Measurements from ENCODE around the gene JTB. TPM values are rescaled to one million over a fixed set of nuclear protein-coding genes. Genes with fewer than 3 reads are reported as not detected.

The JTB gene
- total RNA-seq, 4 donors from 2014 or later, result 145 to 213 (median 182) TPM

- H3K27me3 ChIP-seq, result no peaks in the 10 kb centered on the region
- H3K4me1 ChIP-seq, result peaks cover 18% of the 10 kb centered on the region
- no peak for TF ChIP-seq POLR2A (IDR thresholded peaks at IDR 0.05)
- no peak for TF ChIP-seq POLR2AphosphoS5 (IDR thresholded peaks at IDR 0.05)
- no peak for TF ChIP-seq CTCF (IDR thresholded peaks at IDR 0.05)
- no peak for TF ChIP-seq EP300 (IDR thresholded peaks at IDR 0.05)
- no peak overlapping the region for H3K4me3 ChIP-seq
- no peak overlapping the region for H3K27ac ChIP-seq
- no peaks in the 10 kb centered on the region for H3K9me3 ChIP-seq
- peak in 1 of 2 donors; percentile 53 for DNase-seq (ENCODE audit: low spot score in 2 of 2)
- peaks cover 67% of the 10 kb centered on the region for H3K36me3 ChIP-seq
- 67% methylated on average over 1 of the region's 2 CpGs for WGBS
These were observed 25.7 kb downstream of the JTB start for GRCh38 chr1:153951801-153952200.

- TF ChIP-seq POLR2A (IDR thresholded peaks at IDR 0.05) (no peak), POLR2AphosphoS5 (IDR thresholded peaks at IDR 0.05) (no peak), CTCF (IDR thresholded peaks at IDR 0.05) (no peak), EP300 (IDR thresholded peaks at IDR 0.05) (no peak)
- H3K27me3 ChIP-seq, result no peaks in the 10 kb centered on the region
- H3K36me3 ChIP-seq, result peaks cover 67% of the 10 kb centered on the region
- DNase-seq (ENCODE audit: low spot score in 2 of 2), result peak in 1 of 2 donors; percentile 50
- H3K4me3 ChIP-seq, result no peak overlapping the region
- WGBS, result 89% methylated on average over 11 of the region's 11 CpGs
- H3K4me1 ChIP-seq, result peaks cover 14% of the 10 kb centered on the region
- H3K27ac ChIP-seq, result no peak overlapping the region
- no peaks in the 10 kb centered on the region for H3K9me3 ChIP-seq
These were observed 26.3 kb downstream of the JTB start for GRCh38 chr1:153951183-153951582.

DNA sequence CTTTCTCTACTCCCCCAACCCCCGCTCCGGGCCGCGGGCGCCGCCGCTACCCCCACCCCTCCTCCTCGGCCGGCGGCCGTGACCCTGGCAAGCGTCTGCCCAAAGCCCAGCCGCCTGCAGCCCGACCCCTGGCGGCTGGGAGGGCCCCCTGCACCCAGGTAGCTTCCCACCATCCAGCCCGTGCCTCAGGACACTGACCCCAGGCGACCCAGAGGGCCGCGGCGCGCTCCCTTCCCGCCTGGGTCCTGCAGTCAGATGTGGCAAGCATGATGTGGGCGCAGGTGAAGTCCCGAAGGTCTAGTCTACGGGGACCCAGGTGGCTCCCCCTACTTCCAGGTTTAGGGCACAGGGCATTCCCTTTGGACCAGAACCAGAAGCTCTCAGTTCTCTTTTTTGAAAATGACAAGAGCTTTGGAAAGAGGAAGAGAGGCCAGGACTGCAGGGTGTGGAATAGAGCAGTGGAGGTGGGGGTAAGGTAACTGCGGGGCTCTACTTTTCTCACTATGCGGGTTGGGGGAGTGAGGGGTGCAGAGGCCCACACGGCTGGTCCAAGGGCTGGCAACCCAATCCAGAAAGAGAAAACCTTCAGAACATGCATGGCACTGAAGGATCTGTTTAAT is 30.7 kb downstream of the JTB start, which contains the start of gene DENND4B:
DENND4B (minus strand) TSS at position 97 of the 620 bp plus-strand sequence. CDS start 2,344 bp downstream, outside the sequence.
- peak; percentile 89 to 91 for DNase-seq (ENCODE audit: low spot score in 2 of 2)
- TF ChIP-seq POLR2AphosphoS5 (IDR thresholded peaks at IDR 0.05), result peak in 1 of 3 donors; percentile 41
- no peak for TF ChIP-seq POLR2A (IDR thresholded peaks at IDR 0.05)
- peak; percentile 78 to 99 for TF ChIP-seq CTCF (IDR thresholded peaks at IDR 0.05)
- Histone ChIP-seq H3K27me3 (no peaks in the 10 kb centered on the region), H3K4me3 (peak within 1 kb of the TSS; percentile 97), H3K27ac (peak within 1 kb of the TSS; percentile 98), H3K9me3 (no peaks in the 10 kb centered on the region), H3K4me1 (peaks cover 26% of the 10 kb centered on the region), H3K36me3 (peaks cover 47% of the 10 kb centered on the region)
- 23% methylated on average over 10 of the region's 28 CpGs for WGBS

DNA sequence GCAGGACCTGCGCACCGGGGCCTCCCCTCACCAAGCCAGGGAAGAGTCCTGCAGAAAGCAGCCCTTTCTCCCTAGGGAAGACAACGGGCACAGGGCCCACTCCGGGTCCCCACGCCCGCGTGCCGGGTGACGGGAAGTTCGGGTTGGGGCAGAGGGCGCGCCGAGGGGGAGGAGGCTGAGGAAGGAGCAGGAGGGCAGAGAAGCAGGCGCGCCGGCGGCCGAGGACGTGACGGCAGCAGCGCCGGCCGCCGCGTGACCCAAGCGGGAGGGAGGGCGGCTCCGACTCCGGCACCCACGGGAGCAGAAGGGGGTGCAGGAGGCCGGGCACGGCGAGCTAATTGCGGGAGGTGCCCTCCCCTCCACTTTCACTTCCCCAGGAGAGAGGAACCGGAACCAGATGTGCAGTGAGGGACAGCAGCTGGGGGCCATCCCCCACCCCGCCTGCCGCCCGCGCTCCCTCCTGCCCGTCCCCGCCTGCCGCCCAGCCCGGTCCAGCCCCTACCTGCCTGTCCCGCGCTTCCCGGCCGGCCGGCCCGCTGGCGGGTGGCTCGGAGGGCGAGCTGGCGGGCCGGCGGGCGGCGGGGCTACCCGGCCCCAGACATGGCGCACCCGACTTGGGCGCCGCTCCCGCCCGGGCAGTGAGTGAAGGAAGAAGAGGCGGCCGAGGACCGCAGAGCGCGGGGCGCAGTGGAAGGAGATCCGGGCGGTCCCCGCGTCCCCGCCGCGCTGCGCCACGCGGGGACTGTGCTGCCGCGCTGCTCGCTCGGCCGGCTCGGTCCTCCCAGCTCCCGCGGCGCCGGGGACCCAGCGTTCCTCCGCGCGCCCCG is 31.5 kb downstream of the JTB start:
- peak in 2 of 3 donors; percentile 66 to 68 for TF ChIP-seq POLR2AphosphoS5 (IDR thresholded peaks at IDR 0.05)
- TF ChIP-seq POLR2A (IDR thresholded peaks at IDR 0.05), result peak in 1 of 2 donors; percentile 14
- TF ChIP-seq CTCF (IDR thresholded peaks at IDR 0.05), result no peak
- Histone ChIP-seq H3K4me1 (peaks cover 26% of the 10 kb centered on the region), H3K4me3 (peak overlapping the region; percentile 97), H3K36me3 (peaks cover 47% of the 10 kb centered on the region), H3K27me3 (no peaks in the 10 kb centered on the region), H3K27ac (peak overlapping the region; percentile 98), H3K9me3 (no peaks in the 10 kb centered on the region)
- peak; percentile 93 to 94 for DNase-seq (ENCODE audit: low spot score in 2 of 2)
- WGBS, result 0% methylated on average over 38 of the region's 95 CpGs
